Tibial nerve (tissue), 4 donors: Measurements from ENCODE around the gene NEK10. TPM values are rescaled to one million over a fixed set of nuclear protein-coding genes. Genes with fewer than 3 reads are reported as not detected.

ENCODE experiments used
- DNase-seq, 2 donors: peaks; one replicate each; pipeline ENCODE4 v3.0.0-alpha.2; 2019; ENCODE audit warnings: low spot score in 2 of 2
- H3K27ac ChIP-seq, 4 donors: fragments of 200-600 bp; sonication (generic) in 3 of 4; one replicate each; pipeline ENCODE4 v1.5.1; 2017 to 2019; ENCODE audit warnings: mild to moderate bottlenecking in 1 of 4
- H3K27me3 ChIP-seq, 2 donors: fragments of 200-600 bp; sonication (generic) in 1 of 2; one replicate each; pipeline versions ENCODE4 v1.5.1 to v1.6.0; 2017 to 2019
- H3K36me3 ChIP-seq, 3 donors: fragments of 200-600 bp; sonication (generic); one replicate each; pipeline ENCODE4 v1.5.1; 2018 to 2019
- H3K4me1 ChIP-seq, 4 donors: fragments of 200-600 bp; sonication (generic) in 3 of 4; one replicate each; pipeline ENCODE4 v1.5.1; 2017 to 2019
- H3K4me3 ChIP-seq, 4 donors: fragments of 200-600 bp; sonication (generic) in 3 of 4; one replicate each; pipeline ENCODE4 v1.5.1; 2017 to 2019; ENCODE audit warnings: mild to moderate bottlenecking in 1 of 4, moderate library complexity in 1 of 4
- H3K9me3 ChIP-seq, 4 donors: fragments of 200-600 bp; sonication (generic) in 3 of 4; one replicate each; pipeline ENCODE4 v1.5.1; 2017 to 2019
- EP300 ChIP-seq, 2 donors: sonication (generic); formaldehyde crosslinking; IDR thresholded peaks; one replicate each; pipeline ENCODE4 v1.6.1; 2017; ENCODE audit warnings: antibody characterized with exemption in 2 of 2, mild to moderate bottlenecking in 1 of 2
- POLR2A ChIP-seq, 2 donors: fragments of 450-650 bp; IDR thresholded peaks; one replicate each; pipeline ENCODE4 v1.6.1; 2017; ENCODE audit warnings: antibody characterized with exemption in 2 of 2, mild to moderate bottlenecking in 2 of 2, moderate library complexity in 2 of 2
- WGBS, 2 donors: methylation state at CpG; one replicate each; pipeline ENCODE4 v1.1.5; 2018; 5-methylcytosine and 5-hydroxymethylcytosine counted together
- total RNA-seq, 4 donors: library from RNA; depleted of rRNA; stranded (reverse); fragments of >200 nt; gene quantifications; one replicate each; pipeline ENCODE4 v1.1.0, GENCODE V29; 2016
- TF ChIP-seq, protein P1 (sequence below), 5 experiments: fragments of 200-600 bp in 3 of 5; fragments of 450-650 bp in 2 of 5; sonication (generic) in 3 of 5; IDR thresholded peaks; one replicate each; pipeline ENCODE4 v1.5.1; 2016 to 2019; ENCODE audit warnings: antibody characterized with exemption in 5 of 5, mild to moderate bottlenecking in 3 of 5, moderate library complexity in 2 of 5

The NEK10 gene
- total RNA-seq, 4 donors from 2014 or later = 0.20 to 2.4 (median 1.7) TPM

DNA sequence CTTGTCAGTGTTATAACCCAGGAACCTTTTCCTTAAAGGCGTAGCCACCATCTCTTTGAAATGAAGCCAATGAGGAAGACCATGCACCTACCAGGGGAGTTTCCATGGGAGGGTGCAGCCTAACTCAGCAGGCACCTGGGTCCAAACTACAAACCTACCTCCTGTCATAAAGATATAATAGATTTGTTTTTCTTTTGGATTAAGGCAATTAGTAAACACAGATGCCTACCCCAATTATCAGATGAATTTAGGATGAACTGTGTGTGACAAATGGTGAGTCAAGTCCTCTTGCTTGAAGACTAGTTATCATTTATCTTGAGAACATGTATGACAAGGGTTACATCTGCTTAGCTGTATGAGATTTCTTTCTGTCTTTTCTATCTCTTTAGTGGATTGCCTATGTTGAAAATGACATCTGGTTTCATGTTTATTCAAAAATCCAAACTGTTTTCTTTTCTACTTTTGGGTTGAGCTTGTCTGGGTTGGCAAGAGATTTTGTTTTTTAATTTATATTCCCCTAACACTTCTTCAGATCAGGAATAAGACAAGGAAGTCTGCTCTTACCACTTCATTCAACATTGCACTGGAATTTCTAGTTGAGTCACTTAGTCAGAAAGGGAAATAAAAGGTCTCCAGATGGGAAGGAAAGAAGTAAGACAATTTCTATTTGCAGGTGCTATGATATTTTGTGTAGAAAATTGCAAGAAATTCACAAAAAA is 149.9 kb downstream of the NEK10 start:
- Histone ChIP-seq H3K9me3 (no peaks in the 10 kb centered on the region), H3K27me3 (no peaks in the 10 kb centered on the region), H3K27ac (no peak overlapping the region), H3K36me3 (no peaks in the 10 kb centered on the region), H3K4me1 (no peaks in the 10 kb centered on the region), H3K4me3 (no peak overlapping the region)
- WGBS, 2 donors = 88 to 91% methylated on average over 1 of the region's 1 CpG
- TF ChIP-seq, protein P1, sequence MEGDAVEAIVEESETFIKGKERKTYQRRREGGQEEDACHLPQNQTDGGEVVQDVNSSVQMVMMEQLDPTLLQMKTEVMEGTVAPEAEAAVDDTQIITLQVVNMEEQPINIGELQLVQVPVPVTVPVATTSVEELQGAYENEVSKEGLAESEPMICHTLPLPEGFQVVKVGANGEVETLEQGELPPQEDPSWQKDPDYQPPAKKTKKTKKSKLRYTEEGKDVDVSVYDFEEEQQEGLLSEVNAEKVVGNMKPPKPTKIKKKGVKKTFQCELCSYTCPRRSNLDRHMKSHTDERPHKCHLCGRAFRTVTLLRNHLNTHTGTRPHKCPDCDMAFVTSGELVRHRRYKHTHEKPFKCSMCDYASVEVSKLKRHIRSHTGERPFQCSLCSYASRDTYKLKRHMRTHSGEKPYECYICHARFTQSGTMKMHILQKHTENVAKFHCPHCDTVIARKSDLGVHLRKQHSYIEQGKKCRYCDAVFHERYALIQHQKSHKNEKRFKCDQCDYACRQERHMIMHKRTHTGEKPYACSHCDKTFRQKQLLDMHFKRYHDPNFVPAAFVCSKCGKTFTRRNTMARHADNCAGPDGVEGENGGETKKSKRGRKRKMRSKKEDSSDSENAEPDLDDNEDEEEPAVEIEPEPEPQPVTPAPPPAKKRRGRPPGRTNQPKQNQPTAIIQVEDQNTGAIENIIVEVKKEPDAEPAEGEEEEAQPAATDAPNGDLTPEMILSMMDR (IDR thresholded peaks at IDR 0.05) = no peak
- TF ChIP-seq EP300 (IDR thresholded peaks at IDR 0.05) (no peak), POLR2A (IDR thresholded peaks at IDR 0.05) (no peak)
- no peak for DNase-seq

DNA sequence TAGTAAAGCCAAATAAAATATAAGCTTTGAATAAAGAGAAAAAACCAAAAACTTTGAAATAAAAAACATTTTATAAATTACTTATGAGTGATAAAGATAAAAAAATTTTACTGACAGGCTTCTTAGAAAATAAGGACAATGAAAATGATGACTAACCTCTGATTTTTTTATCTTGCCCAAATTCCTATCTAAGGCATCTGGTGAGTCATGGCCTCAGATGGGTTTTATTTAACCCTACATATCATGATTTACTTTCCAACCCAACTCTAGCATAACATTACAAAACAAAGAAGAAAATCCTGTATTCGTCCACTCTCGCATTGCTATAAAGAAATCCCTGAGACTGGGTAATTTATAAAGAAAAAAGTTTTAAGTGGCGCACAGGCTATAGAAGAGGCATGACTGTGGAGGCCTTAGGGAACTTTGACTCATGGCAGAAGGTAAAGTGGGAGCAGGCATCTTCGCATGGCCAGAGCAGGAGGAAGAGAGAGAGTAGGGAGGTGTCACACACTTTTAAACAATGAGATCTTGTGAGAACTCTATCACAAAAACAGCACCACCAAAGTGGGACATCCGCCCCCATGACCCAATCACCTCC is 152.1 kb downstream of the NEK10 start:
- no peak overlapping the region for H3K4me3 ChIP-seq
- H3K9me3 ChIP-seq = no peaks in the 10 kb centered on the region
- no peaks in the 10 kb centered on the region for H3K4me1 ChIP-seq
- 89 to 94% methylated on average over 5 of the region's 5 CpGs for WGBS, 2 donors
- H3K27ac ChIP-seq = no peak overlapping the region
- H3K36me3 ChIP-seq = no peaks in the 10 kb centered on the region
- TF ChIP-seq, protein P1 (IDR thresholded peaks at IDR 0.05) = no peak
- TF ChIP-seq EP300 (IDR thresholded peaks at IDR 0.05) = no peak
- no peak for TF ChIP-seq POLR2A (IDR thresholded peaks at IDR 0.05)
- no peak for DNase-seq
- H3K27me3 ChIP-seq = no peaks in the 10 kb centered on the region

DNA sequence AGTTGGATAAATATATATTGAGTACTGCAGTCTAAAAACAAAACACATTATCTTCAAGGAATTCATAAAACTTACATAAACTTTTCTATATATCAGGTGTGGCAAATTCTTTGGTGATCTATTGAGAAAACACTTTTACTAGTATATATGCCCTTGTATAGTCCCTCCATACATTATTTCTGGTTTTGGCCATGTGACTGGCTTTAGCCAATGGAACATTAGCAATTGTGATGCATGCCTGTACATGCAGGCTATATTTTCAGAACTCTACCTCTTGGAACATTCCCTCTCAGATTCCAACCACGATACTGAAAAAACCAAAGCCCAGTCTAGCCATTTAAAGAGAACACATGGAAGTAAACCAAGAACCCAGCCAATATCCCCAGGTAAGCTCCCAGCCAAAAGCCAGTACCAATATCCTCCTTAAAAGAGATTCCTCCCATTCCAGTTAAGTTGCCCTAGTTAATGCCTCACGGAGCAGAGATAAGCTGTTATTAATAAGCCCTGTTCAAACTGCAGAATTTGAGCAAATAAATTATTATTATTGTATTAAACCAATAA is 152.8 kb downstream of the NEK10 start:
- Histone ChIP-seq H3K9me3 (no peaks in the 10 kb centered on the region), H3K27ac (no peak overlapping the region), H3K4me1 (no peaks in the 10 kb centered on the region), H3K36me3 (no peaks in the 10 kb centered on the region), H3K27me3 (no peaks in the 10 kb centered on the region), H3K4me3 (no peak overlapping the region)
- 86 to 92% methylated on average over 2 of the region's 2 CpGs for WGBS, 2 donors
- TF ChIP-seq, protein P1 (IDR thresholded peaks at IDR 0.05) = no peak
- TF ChIP-seq EP300 (IDR thresholded peaks at IDR 0.05) (no peak), POLR2A (IDR thresholded peaks at IDR 0.05) (no peak)
- no peak for DNase-seq

DNA sequence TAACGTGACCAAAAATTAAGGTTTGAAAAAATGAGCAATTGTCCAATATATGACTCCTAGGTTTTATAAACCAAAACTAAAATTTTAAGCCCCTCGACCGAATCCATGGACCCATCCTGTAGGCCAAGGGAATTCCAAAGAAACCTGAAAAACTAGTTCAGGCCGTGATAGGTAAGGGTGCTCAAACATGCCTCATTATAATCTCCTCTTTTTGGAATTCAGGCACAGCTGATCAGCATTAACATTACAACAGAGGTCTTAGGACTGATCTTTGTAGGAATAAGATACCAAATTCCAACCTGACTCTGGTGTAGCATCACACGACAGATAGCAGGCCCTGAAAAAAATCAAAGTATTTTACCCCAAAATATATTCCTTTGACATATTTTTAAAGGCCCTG is 155.7 kb downstream of the NEK10 start:
- DNase-seq = no peak
- 68 to 76% methylated on average over 5 of the region's 5 CpGs for whole genome bisulfite sequencing, 2 donors
- H3K4me3 ChIP-seq = no peak overlapping the region
- H3K36me3 ChIP-seq = no peaks in the 10 kb centered on the region
- no peaks in the 10 kb centered on the region for H3K27me3 ChIP-seq
- no peaks in the 10 kb centered on the region for H3K9me3 ChIP-seq
- no peak overlapping the region for H3K27ac ChIP-seq
- no peaks in the 10 kb centered on the region for H3K4me1 ChIP-seq
- TF ChIP-seq EP300 (IDR thresholded peaks at IDR 0.05) (no peak), POLR2A (IDR thresholded peaks at IDR 0.05) (no peak)
- TF ChIP-seq, protein P1 (IDR thresholded peaks at IDR 0.05) = no peak

DNA sequence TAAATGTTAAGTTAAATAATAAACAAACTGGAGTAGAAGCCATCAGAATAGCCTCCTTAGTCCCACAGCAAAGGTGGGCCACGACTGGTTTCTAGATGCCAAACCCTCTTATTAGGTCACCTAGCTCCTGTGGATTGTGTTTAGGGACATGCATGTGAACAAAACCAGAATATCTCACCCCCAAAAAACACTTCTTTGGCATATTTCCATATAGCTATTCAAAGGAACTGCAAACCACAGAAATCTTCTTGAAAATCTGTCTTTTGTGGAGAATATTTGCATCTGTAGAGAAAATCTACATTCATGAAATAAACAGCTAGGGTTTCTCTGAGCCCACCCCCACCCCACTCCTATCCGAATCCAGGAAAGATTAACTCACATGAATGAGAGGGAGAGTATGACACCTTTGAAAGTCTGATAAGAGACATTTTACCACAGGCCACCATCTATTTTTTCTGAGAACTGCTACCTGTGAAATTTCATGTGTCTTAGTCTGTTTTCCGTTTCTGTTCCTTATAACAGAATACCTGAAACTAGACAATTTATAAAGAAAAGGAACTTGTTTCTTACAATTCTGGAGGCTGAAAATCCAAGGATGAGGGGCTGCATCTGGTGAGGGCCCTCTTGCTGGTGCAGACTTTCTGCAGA is 159.4 kb downstream of the NEK10 start:
- WGBS, 2 donors = 46 to 48% methylated on average over 3 of the region's 3 CpGs
- H3K36me3 ChIP-seq = no peaks in the 10 kb centered on the region
- TF ChIP-seq POLR2A (IDR thresholded peaks at IDR 0.05) = no peak
- TF ChIP-seq EP300 (IDR thresholded peaks at IDR 0.05) = no peak
- TF ChIP-seq, protein P1 (IDR thresholded peaks at IDR 0.05) = no peak
- H3K4me1 ChIP-seq = no peaks in the 10 kb centered on the region
- no peak overlapping the region for H3K4me3 ChIP-seq
- no peaks in the 10 kb centered on the region for H3K9me3 ChIP-seq
- H3K27me3 ChIP-seq = no peaks in the 10 kb centered on the region
- no peak overlapping the region for H3K27ac ChIP-seq
- no peak for DNase-seq
